ENCODE measurements around the gene GNAI3.

Gene GNAI3

GRCh38 chr1:109527098-109527811, 21.2 kb upstream of the GNAI3 start:
- no peak for DNase-seq

GRCh38 chr1:109527846-109528695, 20.3 kb upstream of the GNAI3 start:
- no peak for DNase-seq

GRCh38 chr1:109528712-109529111, 19.7 kb upstream of the GNAI3 start:
- DNase-seq, result no peak

- no peak for DNase-seq
Observed at GRCh38 chr1:109529881-109530456, 18.4 kb upstream of the GNAI3 start.

- DNase-seq, result no peak
Observed at GRCh38 chr1:109530457-109531087, 17.8 kb upstream of the GNAI3 start.

- no peak for DNase-seq
Observed at GRCh38 chr1:109531380-109531779, 17.0 kb upstream of the GNAI3 start.

- DNase-seq, result no peak
Observed at GRCh38 chr1:109531826-109532364, 16.5 kb upstream of the GNAI3 start.

GRCh38 chr1:109532365-109533136, 15.9 kb upstream of the GNAI3 start:
- DNase-seq, result peak; percentile 87

GRCh38 chr1:109534307-109534858, 14.0 kb upstream of the GNAI3 start:
- no peak for DNase-seq

GRCh38 chr1:109535481-109535880, 12.9 kb upstream of the GNAI3 start:
- DNase-seq, result no peak

- no peak for DNase-seq
Observed at GRCh38 chr1:109535971-109536491, 12.4 kb upstream of the GNAI3 start.

- DNase-seq, result no peak
Observed at GRCh38 chr1:109537450-109538178, 10.8 kb upstream of the GNAI3 start.

- DNase-seq, result no peak
Observed at GRCh38 chr1:109538827-109539555, 9.4 kb upstream of the GNAI3 start.

GRCh38 chr1:109539676-109540075, 8.7 kb upstream of the GNAI3 start, which contains the start of gene GPR61:
TSS of gene GPR61 (plus strand) at chr1:109539872. CDS start at chr1:109543023, 3,151 bp downstream.
- no peak for DNase-seq

- no peak for DNase-seq
Observed at GRCh38 chr1:109541102-109541501, 7.3 kb upstream of the GNAI3 start.

GRCh38 chr1:109542657-109543056, 5.8 kb upstream of the GNAI3 start:
- no peak for DNase-seq

- DNase-seq, result no peak
Observed at GRCh38 chr1:109543283-109543987, 5.0 kb upstream of the GNAI3 start.

- no peak for DNase-seq
Observed at GRCh38 chr1:109543988-109544735, 4.3 kb upstream of the GNAI3 start.

Measured in activated CD4-positive, alpha-beta T cell treated with anti-CD3 and anti-CD28 coated beads for 1 hour (primary cell).